Activated T-cell treated with anti-CD3 and anti-CD28 coated beads, Interleukin-2, amount 50 U/mL, for 48 hours (primary cell): Measurements from ENCODE around the gene ACACA.
A peak's percentile ranks its signal among the peaks of the same experiment; 100 is the strongest.
"Not testable (repeated sequence)": the region's sequence is repeated elsewhere in the genome, so short reads cannot be mapped to it uniquely, and the experiment has no call there.

ENCODE experiments used
- DNase-seq, 2 experiments: peaks; one replicate each; pipeline ENCODE4 v3.0.0-alpha.2; 2020

Gene ACACA

DNA sequence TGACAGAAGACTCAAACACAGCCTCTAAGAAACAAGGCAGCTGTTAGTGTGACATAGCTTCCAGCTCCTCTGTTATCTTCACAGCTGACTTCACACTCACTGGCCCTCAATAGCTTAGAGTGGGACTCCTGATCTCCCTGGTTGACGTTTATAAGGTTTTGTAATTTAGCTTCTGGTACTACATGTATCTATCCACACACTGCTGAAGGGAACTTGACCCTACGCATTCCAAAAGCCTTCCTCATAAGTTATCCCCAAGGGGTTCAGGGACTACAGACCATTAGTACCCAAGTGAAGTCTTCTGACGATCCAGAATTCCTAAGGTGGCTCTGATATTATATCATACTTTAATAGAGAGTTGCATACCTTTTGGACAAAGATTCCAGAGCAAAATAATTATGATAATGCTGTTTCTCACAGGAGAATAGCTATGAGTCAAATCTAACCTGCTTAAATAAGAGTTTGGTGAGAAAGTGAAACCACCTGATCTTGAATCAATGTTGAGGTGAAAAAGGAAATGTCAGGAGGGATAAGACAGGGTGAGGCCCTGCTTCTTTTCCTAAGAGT lies 14.5 kb downstream of the ACACA start:
- no peak for DNase-seq

DNA sequence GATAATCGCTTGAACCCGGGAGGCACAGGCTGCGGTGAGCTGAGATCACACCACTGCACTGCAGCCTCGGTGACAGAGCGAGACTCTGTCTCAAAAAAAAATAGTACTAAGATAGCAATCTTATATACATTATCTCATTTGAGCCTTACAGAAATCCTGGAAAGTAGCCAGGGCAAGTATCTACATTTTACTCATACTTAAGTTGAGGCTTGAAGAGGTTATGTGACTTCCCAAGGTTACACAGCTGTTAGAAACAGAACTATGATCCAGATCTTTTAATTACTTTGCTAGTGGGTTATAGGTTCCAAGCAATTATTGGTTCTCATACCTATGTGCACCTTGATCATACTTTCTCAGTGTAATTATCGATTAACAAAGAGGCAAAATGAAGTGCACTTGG lies 15.5 kb downstream of the ACACA start:
- DNase-seq, result no peak

DNA sequence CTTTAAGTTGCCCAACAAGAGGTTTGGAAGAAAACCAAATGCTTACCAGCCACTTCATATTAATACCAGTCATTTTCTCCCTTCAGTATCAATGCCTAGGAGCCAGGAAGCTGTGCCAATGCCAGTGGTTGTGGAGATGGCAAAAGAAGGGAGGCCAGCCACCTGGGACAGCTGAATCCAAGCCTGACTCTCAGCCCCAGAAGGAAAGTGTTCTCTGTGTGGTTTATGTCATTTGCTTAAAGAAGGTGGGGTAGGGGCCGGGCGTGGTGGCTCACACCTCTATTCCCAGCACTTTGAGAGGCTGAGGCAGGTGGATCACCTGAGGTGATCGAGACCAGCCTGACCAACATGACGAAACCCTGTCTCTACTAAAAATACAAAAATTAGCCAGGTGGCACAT lies 17.5 kb downstream of the ACACA start:
- DNase-seq, result no peak

DNA sequence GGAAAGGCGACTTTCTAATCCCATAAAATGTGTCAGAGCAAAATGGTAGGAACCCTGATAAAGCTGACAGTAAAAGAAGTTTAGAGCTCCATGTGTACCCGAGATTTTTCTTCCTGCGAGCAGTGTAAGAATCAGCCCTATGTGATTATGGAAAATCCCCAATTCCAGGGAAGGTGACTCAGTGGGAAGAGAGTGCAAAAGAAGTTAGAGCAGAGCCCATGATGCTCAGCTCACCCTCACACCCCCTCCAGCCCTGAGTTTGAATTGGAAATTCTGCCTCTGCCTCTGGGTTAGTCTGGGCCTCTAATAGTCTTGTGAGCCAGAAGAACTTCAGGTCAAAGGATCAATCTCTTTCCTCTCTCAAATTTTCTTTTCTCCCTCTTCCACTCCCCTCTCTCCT lies 18.4 kb downstream of the ACACA start:
- no peak for DNase-seq

DNA sequence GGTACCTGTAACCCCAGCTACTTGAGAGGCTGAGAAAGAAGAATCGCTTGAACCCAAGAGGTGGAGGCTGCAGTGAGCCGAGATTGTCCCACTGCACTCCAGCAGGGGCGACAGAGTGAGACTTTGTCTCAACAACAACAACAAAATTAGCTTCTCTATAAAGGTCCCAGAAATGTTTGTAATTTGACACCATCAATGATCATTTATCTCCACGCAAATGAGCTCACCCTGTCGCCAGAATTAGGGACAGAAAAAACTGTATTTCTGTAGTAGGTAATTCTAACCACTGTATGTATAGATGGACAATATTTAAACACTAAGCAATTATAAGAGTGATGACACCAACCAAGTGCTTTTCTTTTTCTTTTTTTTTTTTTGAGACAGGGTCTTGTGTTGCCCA lies 20.2 kb downstream of the ACACA start:
- DNase-seq, result no peak

DNA sequence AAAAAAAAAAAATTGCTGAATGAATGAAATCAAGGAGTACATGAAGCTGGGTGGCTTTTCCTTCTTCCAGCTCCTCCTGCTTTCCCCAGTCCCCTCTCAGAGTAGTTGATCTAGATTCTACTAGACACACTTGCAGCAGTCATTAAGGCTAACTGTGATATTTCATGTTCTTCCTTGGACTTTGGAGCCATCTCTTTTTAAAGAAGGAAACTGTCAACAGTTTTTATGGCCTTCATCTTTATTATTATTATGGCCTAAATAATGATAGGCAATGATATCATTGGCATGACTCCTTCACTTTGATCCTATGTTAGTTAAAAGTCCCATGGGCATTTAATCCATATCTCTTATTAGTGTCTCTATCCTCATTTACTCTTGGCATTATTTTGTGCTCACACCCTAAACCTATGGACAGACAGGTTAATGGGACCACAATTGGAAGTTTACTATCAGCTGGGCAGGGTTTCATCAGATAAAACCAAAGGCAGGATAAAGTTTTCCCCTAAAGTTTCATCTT lies 21.1 kb downstream of the ACACA start:
- DNase-seq, result no peak

DNA sequence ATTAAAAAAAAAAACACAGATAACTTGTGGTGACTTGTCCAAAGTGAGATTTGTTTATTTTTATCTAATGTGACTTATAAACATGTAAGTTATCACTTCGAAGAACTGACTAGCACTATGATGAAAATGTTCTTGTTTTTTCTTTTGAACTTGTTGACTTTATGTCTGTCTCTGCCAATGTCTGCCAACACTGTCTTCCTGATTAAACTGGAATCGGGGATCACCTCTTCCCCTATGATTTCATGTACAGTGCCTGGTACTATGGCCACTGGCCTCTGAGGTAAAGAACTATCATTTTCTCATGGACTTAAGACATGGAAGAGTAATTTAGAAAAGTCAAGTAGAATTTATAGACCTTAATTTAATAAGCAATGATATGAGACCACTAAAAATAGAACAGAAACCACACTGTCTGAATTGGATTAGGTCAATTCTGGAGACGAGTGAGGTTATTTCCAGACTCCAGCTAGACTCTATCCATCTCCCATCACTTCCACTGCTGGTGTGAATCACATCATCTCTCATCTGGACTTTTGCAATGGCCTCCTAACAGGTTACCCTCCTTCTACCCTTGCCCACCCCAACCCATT lies 22.0 kb downstream of the ACACA start:
- no peak for DNase-seq

DNA sequence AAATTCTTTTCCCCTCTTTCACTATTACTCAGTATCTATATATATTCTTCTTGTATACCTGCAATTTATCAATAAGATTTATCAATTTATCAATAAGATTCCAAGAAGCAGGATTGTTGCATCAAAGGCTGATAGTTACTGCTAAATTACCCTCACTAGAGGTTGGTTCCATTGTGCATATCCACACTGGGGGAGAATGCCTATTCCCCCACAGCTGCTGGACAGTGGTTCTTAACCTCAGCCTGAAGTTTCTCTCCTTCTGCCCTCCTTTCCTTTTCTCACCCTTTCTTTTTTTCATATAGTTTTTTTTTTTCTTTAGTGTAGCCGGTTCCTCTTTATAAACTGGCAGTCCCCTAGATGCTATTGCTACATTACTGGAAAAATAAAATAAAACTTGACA lies 24.6 kb downstream of the ACACA start:
- no peak for DNase-seq

DNA sequence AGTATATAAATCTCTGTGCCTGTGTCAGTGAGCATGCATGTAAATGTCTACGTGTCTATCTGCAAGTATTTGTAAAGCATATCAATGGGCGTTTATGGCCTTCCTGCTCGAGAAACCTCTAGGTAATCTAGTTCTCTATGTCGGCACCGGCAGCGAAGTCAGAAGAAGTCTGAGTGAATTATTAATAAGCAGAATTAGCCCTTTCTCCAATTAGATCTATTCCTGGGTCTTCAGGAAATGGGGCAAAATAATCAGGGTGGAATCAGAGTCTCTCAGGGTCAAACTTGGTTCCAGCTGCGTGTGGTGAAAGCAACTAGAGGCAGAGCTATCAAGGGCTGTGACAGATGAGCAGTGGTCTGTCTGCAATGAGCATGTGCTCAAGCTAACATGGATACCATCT lies 30.9 kb downstream of the ACACA start, which contains the start of gene C17orf78:
Gene C17orf78 (plus strand): TSS at position 280 of the 400 bp plus-strand sequence. CDS start 108 bp downstream, at position 388.
- no peak for DNase-seq

DNA sequence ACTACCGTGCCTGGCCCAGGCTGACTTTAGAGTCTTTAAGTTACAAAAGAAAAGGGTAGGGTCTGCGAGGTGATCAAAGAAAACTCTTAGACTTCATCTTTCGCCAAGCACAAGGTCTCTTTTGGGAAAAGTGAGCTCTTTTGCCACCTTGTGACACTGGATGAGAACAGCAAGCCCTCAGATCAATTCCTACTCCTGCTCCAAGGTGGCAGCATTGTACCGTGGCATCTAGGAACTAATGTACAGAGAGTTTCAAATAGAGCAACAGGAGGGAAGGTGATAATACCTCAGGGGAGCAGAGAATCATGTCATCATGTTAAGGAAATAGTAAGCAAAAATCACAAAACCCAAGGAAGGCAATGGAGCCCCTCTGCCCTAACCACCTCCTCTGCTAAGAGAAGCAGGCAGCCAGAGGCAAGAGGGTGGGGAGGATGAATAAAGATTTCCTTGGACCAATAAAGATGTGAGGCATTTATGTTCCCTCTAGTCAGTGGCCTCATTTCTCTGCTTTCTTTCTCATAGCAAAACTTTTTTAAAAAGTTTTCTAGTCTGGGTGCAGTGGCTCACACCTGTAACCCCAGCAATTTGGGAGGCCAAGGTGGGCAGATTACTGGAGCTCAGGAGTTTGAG lies 33.0 kb downstream of the ACACA start:
- DNase-seq, result peak; percentile 76 to 77

DNA sequence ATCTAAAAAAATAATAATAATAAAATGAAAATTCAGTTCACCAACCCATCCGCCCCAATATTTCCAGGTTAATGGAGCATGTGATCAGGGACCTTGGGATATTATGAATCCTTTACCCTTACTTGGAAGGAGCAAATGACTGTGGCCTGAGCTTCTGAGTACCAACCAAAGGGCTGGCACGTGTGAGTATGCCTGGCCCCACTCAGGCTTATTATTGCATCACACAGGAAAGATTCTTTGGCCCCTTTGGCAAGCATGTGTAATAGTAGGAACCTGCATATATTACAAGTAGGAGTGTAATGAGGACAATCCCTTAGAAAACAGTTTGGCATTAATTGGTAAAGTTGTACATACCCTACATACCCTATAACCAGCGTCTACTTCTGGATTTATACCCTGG lies 38.1 kb downstream of the ACACA start:
- DNase-seq, result no peak

DNA sequence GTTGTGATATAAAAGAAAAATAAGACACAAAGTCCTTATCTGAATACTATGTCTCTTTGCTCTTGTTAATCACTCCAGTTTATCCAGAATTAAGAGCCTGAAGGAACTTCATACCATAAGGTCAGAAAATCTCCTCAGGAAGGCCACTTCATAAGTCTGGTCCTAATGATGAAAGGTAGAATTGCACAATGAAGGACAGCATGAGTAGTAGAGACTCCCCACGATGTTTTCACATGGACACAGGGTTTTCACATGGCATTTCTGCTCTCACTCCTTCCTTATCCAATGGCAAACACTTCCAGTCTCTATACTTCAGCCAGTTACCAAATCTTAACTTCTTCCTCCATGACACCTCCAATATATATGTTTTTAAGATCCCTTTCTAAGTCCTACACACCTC lies 41.0 kb downstream of the ACACA start:
- DNase-seq, result no peak

DNA sequence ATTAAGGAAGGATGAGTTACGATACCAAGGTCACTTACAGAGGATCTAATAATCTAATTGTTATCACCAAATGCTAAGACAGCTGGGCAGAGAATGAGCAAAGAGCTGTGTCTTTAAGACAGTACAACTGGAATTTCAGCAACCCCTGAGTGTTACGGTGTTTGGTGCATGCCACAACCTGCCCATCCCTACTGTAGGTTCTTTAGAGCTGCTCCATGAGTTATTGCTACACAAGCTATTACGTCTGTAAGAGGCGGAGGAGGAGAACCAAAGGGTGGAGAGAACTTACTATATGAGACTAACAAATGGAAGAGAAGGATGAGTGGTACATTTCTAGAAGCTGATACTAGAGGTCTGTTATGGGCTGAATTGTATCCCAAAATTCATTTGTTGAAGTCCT lies 45.1 kb downstream of the ACACA start:
- DNase-seq, result no peak

DNA sequence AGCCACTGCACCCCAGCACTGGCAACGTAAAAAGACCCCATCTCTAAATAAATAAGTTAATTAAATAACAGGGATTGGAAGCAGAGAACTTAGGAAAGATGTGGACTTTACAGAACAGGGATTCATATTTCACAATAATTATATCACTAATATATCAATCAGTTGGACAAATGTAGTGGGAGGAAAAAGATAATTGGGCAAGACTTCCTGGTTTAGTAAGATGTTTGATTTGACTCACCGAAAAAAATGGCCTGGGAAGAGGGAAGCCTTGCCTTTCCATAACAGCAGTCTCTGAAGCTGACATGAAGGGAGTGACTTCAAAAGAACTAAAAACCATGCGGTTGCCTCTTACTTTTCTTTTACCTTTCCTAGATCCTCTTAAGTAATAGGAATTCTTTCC lies 46.0 kb downstream of the ACACA start:
- no peak for DNase-seq

DNA sequence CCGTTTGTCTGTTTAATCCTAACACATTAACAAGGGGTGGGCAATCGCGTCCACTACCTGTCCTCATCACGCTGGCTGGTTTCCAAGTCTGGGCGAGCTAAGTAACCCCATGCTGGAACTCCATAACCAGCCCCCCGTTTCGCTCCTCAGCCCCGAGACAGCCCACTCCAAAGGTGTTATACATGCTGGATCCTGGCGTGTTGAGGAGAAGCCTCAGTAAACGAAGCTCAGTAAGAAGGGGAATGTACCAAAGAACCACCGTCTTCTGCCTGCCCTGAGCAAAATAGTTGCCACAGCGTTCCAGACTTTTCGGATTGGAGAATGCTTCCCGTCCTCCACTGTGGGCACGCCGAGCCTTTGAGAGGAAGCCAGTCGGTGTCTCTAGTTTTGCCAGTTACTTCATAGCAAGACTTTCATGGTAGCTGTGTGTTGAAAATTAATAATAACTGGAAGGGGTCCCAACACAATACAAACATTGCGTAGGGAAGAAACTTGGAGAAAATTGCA lies 46.9 kb downstream of the ACACA start:
- DNase-seq, result no peak

DNA sequence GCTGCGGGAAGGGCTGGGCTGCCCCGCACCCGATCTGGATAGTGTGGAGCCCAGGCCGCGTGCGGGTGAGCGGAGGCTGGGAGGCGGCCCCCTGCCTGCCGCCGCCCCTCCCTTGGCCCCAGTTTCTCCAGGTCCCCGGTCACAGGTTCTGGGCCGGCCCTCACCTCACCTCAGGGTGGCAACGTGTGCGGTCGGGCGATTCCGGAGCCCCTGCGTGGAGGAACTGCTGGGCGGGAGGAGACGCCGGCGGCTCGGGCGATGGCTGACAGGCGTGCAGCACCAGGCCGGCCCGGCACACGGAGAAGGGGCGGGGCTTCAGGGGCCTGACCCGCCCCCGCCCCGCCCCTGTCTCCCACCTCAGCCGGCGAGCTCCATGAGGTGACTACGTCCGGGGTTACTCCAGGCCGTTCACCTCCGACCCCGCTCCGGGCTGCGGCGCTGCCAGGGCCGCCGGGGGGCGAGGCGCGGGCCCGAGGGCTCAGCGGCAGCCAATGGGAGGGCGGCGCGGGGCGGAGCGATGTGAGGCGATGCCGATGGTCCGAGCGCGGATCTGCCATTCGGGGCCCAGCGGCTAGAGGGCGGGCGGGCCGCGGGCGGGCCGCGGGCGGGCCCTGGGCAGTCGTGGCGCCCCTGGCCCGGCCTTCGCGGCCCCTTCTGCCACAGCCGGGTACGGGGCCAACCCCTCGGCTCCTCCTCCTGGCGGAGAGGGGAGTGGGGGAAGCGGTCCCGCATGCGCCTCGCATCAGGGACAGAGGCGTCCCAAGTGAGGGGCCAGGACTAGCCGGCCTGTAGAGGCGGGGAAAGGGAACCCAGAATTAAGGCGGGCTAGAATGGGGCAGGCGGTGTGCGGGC lies 47.6 kb downstream of the ACACA start:
- peak; percentile 94 to 96 for DNase-seq

DNA sequence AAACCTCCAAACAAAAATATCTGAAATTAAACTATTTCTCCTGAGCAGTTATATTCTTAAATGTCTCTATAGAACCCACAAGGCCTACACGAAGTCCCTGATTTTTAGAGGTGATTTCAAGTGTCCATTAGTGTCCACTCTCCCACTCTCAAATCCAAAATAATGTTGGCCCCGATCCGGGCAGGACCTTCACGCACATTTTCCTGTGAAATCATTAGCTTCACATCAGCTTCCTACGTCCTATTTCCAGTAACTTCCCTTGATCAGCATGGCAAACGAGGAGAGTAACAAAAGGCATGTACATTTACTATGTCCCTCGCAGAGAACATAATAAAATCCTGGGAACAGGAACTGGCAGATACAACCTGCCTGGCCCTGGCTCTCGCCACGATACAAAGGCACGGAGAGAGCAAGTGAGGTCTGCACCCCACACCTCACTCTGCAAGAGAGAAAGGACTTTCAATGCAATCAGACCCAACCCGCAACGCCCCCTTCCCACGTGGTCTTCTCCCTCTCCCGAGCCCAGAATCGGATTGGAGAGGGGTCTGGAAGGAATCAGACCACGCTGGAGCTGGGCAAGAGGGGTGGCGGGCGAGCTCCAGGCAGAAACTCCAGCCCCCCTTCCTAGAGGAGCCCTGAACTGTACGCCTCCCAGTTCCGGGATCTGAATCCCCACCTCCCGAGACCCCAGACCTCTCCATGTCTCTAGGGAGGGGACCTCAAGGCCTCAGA lies 48.4 kb downstream of the ACACA start:
- peak; percentile 69 to 71 for DNase-seq

DNA sequence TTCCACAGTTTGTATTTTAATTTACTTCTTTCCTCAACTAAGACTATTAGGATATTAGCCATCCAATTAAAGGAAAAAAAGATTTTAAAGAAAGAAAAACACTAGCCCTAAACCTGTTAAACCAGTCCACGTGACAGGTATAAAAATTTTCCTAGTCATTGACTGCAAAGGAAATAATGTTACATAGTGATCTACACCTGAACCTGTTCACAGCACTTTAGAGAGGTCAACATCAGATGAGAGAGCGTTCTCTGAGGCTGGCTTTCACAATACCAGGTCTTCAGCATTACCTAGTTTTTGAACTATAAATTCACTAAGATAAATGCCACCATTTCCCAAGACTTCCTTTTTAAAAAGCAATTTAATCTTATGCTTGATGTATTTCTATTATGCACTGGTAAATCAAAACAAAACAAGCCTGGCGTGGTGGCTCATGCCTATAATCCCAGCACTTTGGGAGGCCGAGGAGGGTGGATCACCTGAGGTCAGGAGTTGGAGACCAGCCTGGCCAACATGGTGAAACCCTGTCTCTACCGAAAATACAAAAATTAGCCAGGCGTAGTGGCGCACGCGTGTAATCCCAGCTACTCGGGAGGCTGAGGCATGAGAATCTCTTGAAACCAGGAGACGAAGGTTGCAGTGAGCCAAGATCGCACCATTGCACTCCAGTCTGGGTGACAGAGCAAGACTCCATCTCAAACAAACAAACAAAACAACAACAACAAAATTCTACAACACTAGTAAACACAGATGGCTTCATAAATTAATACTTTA lies 49.7 kb downstream of the ACACA start:
- not testable (repeated sequence) for DNase-seq

DNA sequence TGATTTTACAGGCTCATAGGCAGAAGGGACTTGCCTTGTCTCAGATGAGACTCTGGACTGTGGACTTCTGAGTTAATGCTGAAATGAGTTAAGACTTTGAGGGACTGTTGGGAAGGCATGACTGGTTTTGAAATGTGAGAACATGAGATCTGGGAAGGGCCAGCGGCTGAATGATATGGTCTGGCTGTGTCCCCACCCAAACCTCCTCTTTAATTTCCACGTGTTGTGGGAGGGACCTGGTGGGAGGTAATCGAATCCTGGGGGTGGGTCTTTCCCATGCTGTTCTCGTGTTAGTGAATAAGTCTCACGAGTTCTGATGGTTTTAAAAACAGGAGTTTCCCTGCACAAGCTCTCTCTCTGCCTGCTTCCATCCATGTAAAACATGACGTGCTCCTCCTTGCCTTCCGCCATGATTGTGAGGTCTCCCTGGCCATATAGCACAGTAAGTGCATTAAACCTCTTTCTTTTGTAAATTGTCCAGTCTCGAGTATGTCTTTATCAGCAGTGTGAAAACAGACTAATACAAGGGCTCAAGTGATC lies 59.7 kb downstream of the ACACA start:
- not testable (repeated sequence) for DNase-seq

DNA sequence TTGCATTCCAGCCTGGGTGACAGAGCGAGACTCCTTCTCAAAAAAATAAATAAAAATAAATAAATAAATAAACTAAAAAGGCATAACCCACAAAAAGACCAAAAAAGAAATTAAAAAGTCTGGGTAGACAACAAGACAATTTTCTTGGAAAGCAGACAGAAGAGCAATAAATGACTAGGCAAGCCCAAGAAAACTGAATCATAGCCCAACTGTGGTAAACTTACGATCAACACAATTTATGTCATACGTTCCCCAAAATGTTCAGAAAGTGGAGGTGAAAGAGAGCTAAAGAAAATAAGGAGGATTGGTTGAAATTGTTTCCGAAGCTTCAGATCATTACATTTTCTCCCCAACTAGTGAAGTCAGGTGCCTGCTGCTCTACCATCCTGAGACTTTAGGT lies 62.1 kb downstream of the ACACA start:
- DNase-seq, result no peak

DNA sequence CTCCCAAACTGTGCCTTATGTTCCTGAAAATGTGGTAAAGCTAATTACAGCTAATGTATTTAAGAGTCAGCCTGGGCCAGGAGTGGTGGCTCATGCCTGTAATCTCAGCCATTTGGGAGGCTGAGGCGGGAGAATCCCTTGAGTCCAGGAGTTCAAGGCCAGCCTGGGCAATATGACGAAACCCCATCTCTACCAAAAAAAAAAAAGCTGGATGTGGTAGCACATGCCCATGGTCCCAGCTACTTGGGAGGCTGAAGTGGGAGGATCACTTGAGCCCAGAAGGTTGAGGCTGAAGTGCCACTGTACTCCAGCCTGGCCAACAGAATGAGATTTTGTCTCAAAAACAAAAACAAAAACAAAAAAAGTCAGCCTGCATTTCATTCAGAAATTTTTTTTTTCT lies 64.0 kb downstream of the ACACA start:
- DNase-seq, result no peak
